ENCODE measurements around the gene DISC1. TPM values are rescaled to one million over a fixed set of nuclear protein-coding genes. Genes with fewer than 3 reads are reported as not detected.

The DISC1 gene
- total and polyA plus RNA-seq, 8 donors, result 0.42 to 6.6 (median 1.5) TPM

DNA sequence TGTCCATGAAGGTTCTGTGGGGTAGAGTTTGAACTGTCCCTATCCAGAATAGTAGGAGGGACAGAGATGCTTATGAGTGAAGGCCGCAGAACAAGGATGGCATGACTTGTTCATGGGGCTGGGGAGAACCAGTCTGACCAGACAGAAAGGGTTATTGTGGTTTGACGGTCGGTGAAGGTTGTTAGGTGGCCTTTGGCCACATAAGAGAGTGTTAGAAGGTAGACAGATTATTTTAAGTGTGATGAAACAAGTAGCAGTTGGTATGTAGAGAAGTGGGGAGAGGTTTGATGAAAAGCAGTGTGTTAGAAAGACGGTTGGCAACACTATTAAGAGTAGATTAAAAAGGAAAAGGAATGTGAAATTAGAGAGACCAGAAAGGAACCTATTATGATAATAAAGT is 355.1 kb downstream of the DISC1 start:
- Histone ChIP-seq H3K27ac (no peak overlapping the region), H3K27me3 (no peaks in the 10 kb centered on the region), H3K4me1 (no peaks in the 10 kb centered on the region), H3K4me3 (no peak overlapping the region), H3K36me3 (no peaks in the 10 kb centered on the region), H3K9me3 (no peaks in the 10 kb centered on the region)
- TF ChIP-seq, protein P1, sequence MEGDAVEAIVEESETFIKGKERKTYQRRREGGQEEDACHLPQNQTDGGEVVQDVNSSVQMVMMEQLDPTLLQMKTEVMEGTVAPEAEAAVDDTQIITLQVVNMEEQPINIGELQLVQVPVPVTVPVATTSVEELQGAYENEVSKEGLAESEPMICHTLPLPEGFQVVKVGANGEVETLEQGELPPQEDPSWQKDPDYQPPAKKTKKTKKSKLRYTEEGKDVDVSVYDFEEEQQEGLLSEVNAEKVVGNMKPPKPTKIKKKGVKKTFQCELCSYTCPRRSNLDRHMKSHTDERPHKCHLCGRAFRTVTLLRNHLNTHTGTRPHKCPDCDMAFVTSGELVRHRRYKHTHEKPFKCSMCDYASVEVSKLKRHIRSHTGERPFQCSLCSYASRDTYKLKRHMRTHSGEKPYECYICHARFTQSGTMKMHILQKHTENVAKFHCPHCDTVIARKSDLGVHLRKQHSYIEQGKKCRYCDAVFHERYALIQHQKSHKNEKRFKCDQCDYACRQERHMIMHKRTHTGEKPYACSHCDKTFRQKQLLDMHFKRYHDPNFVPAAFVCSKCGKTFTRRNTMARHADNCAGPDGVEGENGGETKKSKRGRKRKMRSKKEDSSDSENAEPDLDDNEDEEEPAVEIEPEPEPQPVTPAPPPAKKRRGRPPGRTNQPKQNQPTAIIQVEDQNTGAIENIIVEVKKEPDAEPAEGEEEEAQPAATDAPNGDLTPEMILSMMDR (IDR thresholded peaks at IDR 0.05), result no peak
- DNase-seq (no peak), ATAC-seq (no peak), FAIRE-seq (no peak)
- 75 to 76% methylated on average over 4 of the region's 4 CpGs for WGBS, 2 donors
- intact Hi-C loops (cut with DNase I), result no loop called here

DNA sequence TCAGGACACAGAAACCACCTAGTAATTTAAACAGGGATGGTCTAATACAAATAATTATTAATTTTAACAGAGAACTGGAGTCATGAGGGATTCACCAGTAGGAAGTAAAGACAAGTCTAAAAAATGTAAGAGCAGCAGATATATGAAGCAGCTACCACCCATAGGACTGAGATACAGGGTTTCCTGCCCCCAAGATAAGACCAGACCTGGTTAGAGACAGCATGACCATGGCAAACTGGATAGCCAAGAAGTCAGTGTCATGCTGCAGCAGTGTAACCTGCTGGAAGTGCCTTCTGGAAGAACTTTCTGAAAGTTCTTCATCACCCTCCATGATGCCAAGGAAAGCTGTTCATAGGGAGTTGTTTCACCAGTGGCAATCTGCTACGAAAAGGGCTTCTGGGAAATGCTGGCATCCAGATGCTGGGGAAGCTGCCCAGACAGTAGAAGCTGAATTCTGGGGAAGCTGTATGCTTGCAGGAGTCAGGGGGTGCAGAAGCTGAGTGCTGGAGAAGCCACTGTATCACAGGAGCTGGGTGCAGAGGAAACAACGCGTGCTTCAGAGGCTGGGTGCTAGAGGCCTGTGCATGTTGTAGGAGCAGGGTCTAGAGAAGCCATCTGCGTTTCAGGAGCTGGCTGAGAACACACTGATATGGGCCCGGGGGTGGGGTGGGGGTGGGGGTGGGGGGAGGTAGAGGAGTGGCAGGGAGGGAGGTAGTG is 356.4 kb downstream of the DISC1 start:
- intact Hi-C loops (cut with DNase I), result no loop called here
- ATAC-seq (no peak), DNase-seq (no peak), FAIRE-seq (no peak)
- no peak overlapping the region for H3K27ac ChIP-seq
- 63 to 76% methylated on average over 5 of the region's 5 CpGs for WGBS, 2 donors
- no peaks in the 10 kb centered on the region for H3K27me3 ChIP-seq
- H3K9me3 ChIP-seq, result no peaks in the 10 kb centered on the region
- no peak overlapping the region for H3K4me3 ChIP-seq
- H3K4me1 ChIP-seq, result no peaks in the 10 kb centered on the region
- no peaks in the 10 kb centered on the region for H3K36me3 ChIP-seq
- TF ChIP-seq, protein P1 (IDR thresholded peaks at IDR 0.05), result no peak

DNA sequence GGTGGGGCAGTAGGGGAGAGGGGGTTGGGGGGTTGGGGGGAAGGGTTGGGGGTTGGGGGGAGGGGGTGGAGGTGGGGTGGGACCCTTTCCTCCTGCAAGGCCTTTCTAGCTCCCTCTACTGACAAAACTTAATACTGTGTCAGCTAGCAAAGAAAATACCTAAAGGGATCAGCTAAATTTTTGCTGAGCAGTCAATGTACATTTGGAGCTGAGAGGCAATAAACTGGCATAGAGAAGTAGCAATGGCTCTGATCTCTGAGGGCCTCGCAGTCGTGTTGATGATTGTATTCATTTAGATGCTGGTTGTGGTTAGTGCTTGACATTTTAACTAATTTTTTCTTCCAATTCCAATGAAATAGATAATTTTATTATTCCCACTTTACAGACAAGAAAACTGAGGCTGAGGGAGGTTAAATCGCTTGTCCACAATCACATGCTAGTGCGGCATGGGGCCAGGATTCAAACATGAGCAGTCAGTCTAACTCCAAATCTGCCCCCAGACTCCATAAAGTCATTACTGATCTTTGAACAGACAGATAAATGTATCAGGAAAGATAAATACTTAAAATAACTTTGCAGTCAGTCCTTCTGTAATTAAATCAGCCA is 357.1 kb downstream of the DISC1 start:
- Histone ChIP-seq H3K4me1 (no peaks in the 10 kb centered on the region), H3K36me3 (no peaks in the 10 kb centered on the region), H3K9me3 (no peaks in the 10 kb centered on the region), H3K4me3 (no peak overlapping the region), H3K27ac (no peak overlapping the region), H3K27me3 (no peaks in the 10 kb centered on the region)
- 82 to 90% methylated on average over 4 of the region's 4 CpGs for whole genome bisulfite sequencing, 2 donors
- FAIRE-seq (no peak), ATAC-seq (no peak), DNase-seq (no peak)
- intact Hi-C loops (cut with DNase I), result no loop called here
- TF ChIP-seq, protein P1 (IDR thresholded peaks at IDR 0.05), result no peak

DNA sequence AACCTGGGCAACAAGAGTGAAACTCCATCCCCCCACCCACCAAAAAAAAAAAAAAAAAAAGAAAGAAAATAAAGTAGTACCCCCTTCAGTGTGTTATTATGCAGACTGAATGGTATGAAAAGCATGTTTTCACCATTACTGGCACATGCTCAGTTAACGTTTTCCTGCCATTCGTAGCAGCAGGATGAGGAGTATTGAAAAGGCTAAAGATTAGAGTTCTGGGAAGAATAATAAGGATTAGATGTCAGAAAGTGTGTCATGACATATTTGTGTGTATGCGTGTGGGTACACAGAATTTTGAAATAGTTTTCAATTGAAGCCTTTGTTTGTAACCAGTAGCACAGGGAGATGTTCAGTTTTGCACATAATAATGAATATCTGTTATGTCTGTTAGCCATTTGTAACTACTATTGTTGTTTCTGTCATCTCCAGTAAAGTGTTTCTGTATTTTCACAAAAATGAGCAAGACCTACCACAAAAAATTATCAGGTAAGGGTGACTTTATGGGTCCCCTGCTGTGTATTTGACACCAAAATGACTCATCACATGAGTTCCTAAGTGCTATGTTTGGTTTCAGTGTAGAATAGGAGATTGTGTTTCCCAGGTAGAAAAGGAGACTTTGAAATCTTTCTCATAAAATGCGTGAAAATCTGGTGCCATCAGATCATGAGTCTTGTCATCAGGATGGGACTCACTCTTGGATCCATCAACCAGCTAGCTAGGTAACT is 358.9 kb downstream of the DISC1 start:
- FAIRE-seq (no peak), ATAC-seq (no peak)
- WGBS, 2 donors, result 90 to 92% methylated on average over 4 of the region's 4 CpGs

More for the DNA sequence above, 358.9 kb downstream of the DISC1 start:
- no peak overlapping the region for H3K27ac ChIP-seq
- H3K4me1 ChIP-seq, result no peaks in the 10 kb centered on the region
- no peaks in the 10 kb centered on the region for H3K9me3 ChIP-seq
- no peak for DNase-seq
- no peaks in the 10 kb centered on the region for H3K36me3 ChIP-seq
- TF ChIP-seq, protein P1 (IDR thresholded peaks at IDR 0.05), result no peak
- H3K27me3 ChIP-seq, result no peaks in the 10 kb centered on the region
- intact Hi-C loops (cut with DNase I), result no loop called here
- H3K4me3 ChIP-seq, result no peak overlapping the region
